A673 (cell line): ENCODE data around the gene RGS4.

Experiments
- EZH2 ChIP-seq: fragments of 200-600 bp; sonication (generic); IDR thresholded peaks from 2 replicates; pipeline ENCODE4 v1.6.1; 2017; ENCODE audit warnings: borderline replicate concordance, low read depth, mild to moderate bottlenecking, mixed read lengths, antibody characterized with exemption, low read length; ENCODE audit not compliant: poor library complexity, severe bottlenecking
- TF ChIP-seq, protein P1 (sequence below): fragments of 300-800, 200-600 bp; sonication (generic); conservative IDR thresholded peaks from 2 replicates; pipeline ENCODE4 v1.5.1; 2017; ENCODE audit warnings: low read depth, mild to moderate bottlenecking, antibody characterized with exemption, low read length, moderate library complexity, mixed read lengths

DNA sequence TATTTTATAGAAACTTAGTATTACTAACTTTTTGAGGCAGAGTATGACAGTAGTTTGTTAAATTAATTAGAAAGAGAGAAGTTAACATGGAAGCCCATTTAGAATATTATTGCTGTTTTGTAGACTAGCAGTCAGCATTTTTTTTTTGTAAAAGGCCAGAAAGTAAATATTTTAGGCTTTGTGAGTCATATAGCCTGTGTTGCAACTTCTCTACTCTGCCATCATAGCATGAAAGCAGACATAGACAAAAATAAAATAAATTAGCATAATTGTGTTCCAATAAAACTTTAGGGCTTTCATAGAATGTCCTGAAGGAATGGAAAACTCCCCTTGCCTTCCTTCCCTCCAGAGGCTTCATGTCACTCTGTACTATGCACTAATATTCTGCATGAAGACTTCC, 12.3 kb upstream of the RGS4 start:
- TF ChIP-seq EZH2: no peak
- TF ChIP-seq, protein P1, sequence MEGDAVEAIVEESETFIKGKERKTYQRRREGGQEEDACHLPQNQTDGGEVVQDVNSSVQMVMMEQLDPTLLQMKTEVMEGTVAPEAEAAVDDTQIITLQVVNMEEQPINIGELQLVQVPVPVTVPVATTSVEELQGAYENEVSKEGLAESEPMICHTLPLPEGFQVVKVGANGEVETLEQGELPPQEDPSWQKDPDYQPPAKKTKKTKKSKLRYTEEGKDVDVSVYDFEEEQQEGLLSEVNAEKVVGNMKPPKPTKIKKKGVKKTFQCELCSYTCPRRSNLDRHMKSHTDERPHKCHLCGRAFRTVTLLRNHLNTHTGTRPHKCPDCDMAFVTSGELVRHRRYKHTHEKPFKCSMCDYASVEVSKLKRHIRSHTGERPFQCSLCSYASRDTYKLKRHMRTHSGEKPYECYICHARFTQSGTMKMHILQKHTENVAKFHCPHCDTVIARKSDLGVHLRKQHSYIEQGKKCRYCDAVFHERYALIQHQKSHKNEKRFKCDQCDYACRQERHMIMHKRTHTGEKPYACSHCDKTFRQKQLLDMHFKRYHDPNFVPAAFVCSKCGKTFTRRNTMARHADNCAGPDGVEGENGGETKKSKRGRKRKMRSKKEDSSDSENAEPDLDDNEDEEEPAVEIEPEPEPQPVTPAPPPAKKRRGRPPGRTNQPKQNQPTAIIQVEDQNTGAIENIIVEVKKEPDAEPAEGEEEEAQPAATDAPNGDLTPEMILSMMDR: no peak
